GM23338 (cell line): ENCODE data around the gene CSNK1G1. TPM values are rescaled to one million over a fixed set of nuclear protein-coding genes. Genes with fewer than 3 reads are reported as not detected.

Source experiments
- ATAC-seq: fragments of 200-7000 bp; cut with Tn5 transposase; 3 replicates; pipeline ENCODE4 v1.9.1; 2020
- DNase-seq: peaks from one replicate; pipeline ENCODE4 v3.0.0-alpha.2; 2015; ENCODE audit warnings: low spot score
- H2AFZ ChIP-seq: fragments of 200-600 bp; sonication (generic); 2 replicates; pipeline ENCODE4 v1.8.0; 2016; ENCODE audit warnings: antibody characterized with exemption, mild to moderate bottlenecking, moderate library complexity
- H3F3A ChIP-seq: fragments of 200-600 bp; sonication (generic); replicated peaks from 2 replicates; pipeline ENCODE4 v1.8.0; 2017; ENCODE audit warnings: antibody characterized with exemption, mixed run types, low read depth
- H3K27ac ChIP-seq: fragments of 200-600 bp; sonication (generic); 2 replicates; pipeline ENCODE4 v1.6.1; 2016; ENCODE audit warnings: low read depth
- H3K27me3 ChIP-seq: fragments of 200-600 bp; sonication (generic); 2 replicates; pipeline ENCODE4 v1.8.0; 2016; ENCODE audit warnings: mild to moderate bottlenecking, mixed run types, moderate library complexity; ENCODE audit not compliant: insufficient read depth
- H3K36me3 ChIP-seq: fragments of 200-600 bp; sonication (generic); 2 replicates; pipeline ENCODE4 v1.8.0; 2016; ENCODE audit warnings: mild to moderate bottlenecking; ENCODE audit not compliant: insufficient read depth
- H3K4me1 ChIP-seq: fragments of 200-600 bp; sonication (generic); 2 replicates; pipeline ENCODE4 v1.8.0; 2016; ENCODE audit warnings: mild to moderate bottlenecking, moderate library complexity; ENCODE audit not compliant: insufficient read depth
- H3K4me2 ChIP-seq: fragments of 200-600 bp; sonication (generic); 2 replicates; pipeline ENCODE4 v1.7.1; 2017; ENCODE audit warnings: mixed run types
- H3K4me3 ChIP-seq: fragments of 200-600 bp; sonication (generic); 2 replicates; pipeline ENCODE4 v1.6.1; 2016; ENCODE audit warnings: mixed run types
- H3K79me2 ChIP-seq: fragments of 200-600 bp; sonication (generic); replicated peaks from 2 replicates; pipeline ENCODE4 v1.8.0; 2017; ENCODE audit warnings: mild to moderate bottlenecking; ENCODE audit not compliant: insufficient read depth
- H3K9me2 ChIP-seq: fragments of 200-600 bp; sonication (generic); 2 replicates; pipeline ENCODE4 v1.8.0; 2017; ENCODE audit not compliant: insufficient read depth
- H4K20me1 ChIP-seq: fragments of 200-600 bp; sonication (generic); replicated peaks from 2 replicates; pipeline ENCODE4 v1.8.0; 2017; ENCODE audit warnings: mild to moderate bottlenecking; ENCODE audit not compliant: insufficient read depth
- H3K27ac Mint-ChIP-seq: 2 replicates; pipeline ENCODE4 v1.8.0; 2020; ENCODE audit warnings: inconsistent platforms, mild to moderate bottlenecking, moderate library complexity, mixed read lengths
- H3K27me3 Mint-ChIP-seq: 3 replicates; pipeline ENCODE4 v1.8.0; 2022; ENCODE audit warnings: low read depth, mild to moderate bottlenecking, moderate library complexity, mixed read lengths, inconsistent platforms; ENCODE audit not compliant: insufficient read depth, poor library complexity
- H3K36me3 Mint-ChIP-seq: 3 replicates; pipeline ENCODE4 v1.8.0; 2021; ENCODE audit warnings: low read depth, mild to moderate bottlenecking, inconsistent platforms, moderate library complexity, mixed read lengths
- H3K4me1 Mint-ChIP-seq: 3 replicates; pipeline ENCODE4 v1.8.0; 2020; ENCODE audit warnings: mild to moderate bottlenecking, inconsistent platforms, mixed read lengths
- H3K4me3 Mint-ChIP-seq: 3 replicates; pipeline ENCODE4 v1.8.0; 2021; ENCODE audit warnings: moderate library complexity, mild to moderate bottlenecking, inconsistent platforms, mixed read lengths
- H3K9me3 Mint-ChIP-seq: 3 replicates; pipeline ENCODE4 v1.8.0; 2020; ENCODE audit warnings: moderate library complexity, mild to moderate bottlenecking, inconsistent platforms, mixed read lengths
- CREB1 ChIP-seq: fragments of 250-450 bp; sonication (Bioruptor Pico); IDR thresholded peaks from 2 replicates; pipeline ENCODE4 v1.5.0; 2020; ENCODE audit warnings: low read depth, mild to moderate bottlenecking, moderate library complexity
- CTCF ChIP-seq, 2 experiments: fragments of 200-600 bp in 1 of 2; sonication (generic) in 1 of 2; conservative IDR thresholded peaks; 2 replicates each; pipeline versions ENCODE4 v1.5.1 to v1.6.1; 2016 to 2017; ENCODE audit warnings: antibody characterized with exemption in 2 of 2, low read depth in 2 of 2, mild to moderate bottlenecking in 2 of 2, moderate library complexity in 1 of 2
- ETS1 ChIP-seq: IDR thresholded peaks from 2 replicates; pipeline ENCODE4 v1.6.1; 2016; ENCODE audit warnings: antibody characterized with exemption
- EZH2 ChIP-seq: fragments of 200-600 bp; sonication (generic); IDR thresholded peaks from one replicate; pipeline ENCODE4 v1.8.0; 2017; ENCODE audit warnings: antibody characterized with exemption, mild to moderate bottlenecking, low read depth; ENCODE audit not compliant: unreplicated experiment
- EZH2phosphoT487 ChIP-seq: fragments of 200-600 bp; sonication (generic); IDR thresholded peaks from one replicate; pipeline ENCODE4 v1.8.1; 2018; ENCODE audit warnings: antibody characterized with exemption; ENCODE audit not compliant: unreplicated experiment
- JUNB ChIP-seq: IDR thresholded peaks from one replicate; pipeline ENCODE4 v1.6.1; 2016; ENCODE audit warnings: antibody characterized with exemption; ENCODE audit not compliant: unreplicated experiment
- NANOG ChIP-seq: IDR thresholded peaks from 2 replicates; pipeline ENCODE4 v1.6.1; 2016; ENCODE audit warnings: antibody characterized with exemption, borderline replicate concordance
- POLR2AphosphoS5 ChIP-seq: IDR thresholded peaks from 2 replicates; pipeline ENCODE4 v1.6.1; 2016; ENCODE audit warnings: antibody characterized with exemption, low read depth
- REST ChIP-seq: IDR thresholded peaks from one replicate; pipeline ENCODE4 v1.6.1; 2018; ENCODE audit warnings: antibody characterized with exemption; ENCODE audit not compliant: unreplicated experiment
- STAT1 ChIP-seq: IDR thresholded peaks from one replicate; pipeline ENCODE4 v1.6.1; 2016; ENCODE audit warnings: antibody characterized with exemption; ENCODE audit not compliant: unreplicated experiment
- ZNF114 ChIP-seq: fragments of 250-450 bp; sonication (Bioruptor Pico); IDR thresholded peaks from 2 replicates; pipeline ENCODE4 v1.5.0; 2020; ENCODE audit warnings: mild to moderate bottlenecking, moderate library complexity
- ZNF331 ChIP-seq: fragments of 250-450 bp; sonication (Bioruptor Pico); IDR thresholded peaks from 2 replicates; pipeline ENCODE4 v1.5.0; 2020; ENCODE audit warnings: low read depth, mild to moderate bottlenecking, moderate library complexity
- ZNF462 ChIP-seq: fragments of 250-450 bp; sonication (Bioruptor Pico); IDR thresholded peaks from 2 replicates; pipeline ENCODE4 v1.5.0; 2020; ENCODE audit warnings: mild to moderate bottlenecking, moderate library complexity
- polyA plus RNA-seq: library from polyadenylated mRNA; unstranded; fragments of >200 nt; fragmentation: Nextera tagmentation; extraction: Ambion mirVana; gene quantifications from 2 replicates; pipeline ENCODE4 v1.2.1, GENCODE V29; 2016
- total RNA-seq: library from RNA; depleted of rRNA; stranded (reverse); fragments of >200 nt; shearing (Covaris generic); gene quantifications from 2 replicates; pipeline ENCODE4 v1.2.3, GENCODE V29; 2014

The CSNK1G1 gene
- total and polyA plus RNA-seq, 2 experiments from 2014 or later = 9.3 to 13.4 TPM

- Mint-ChIP-seq H3K4me3 (no peak overlapping the region), H3K36me3 (peaks cover 10% of the 10 kb centered on the region; the same call in 2 of the 3 replicates)
Measured at GRCh38 chr15:64310036-64310435, 45.9 kb downstream of the CSNK1G1 start.

More at GRCh38 chr15:64310036-64310435, 45.9 kb downstream of the CSNK1G1 start:
- H3K4me1 Mint-ChIP-seq = peaks cover 5% of the 10 kb centered on the region; the same call in 2 of the 3 replicates
- no peak for ATAC-seq
- H3F3A ChIP-seq = no peaks in the 10 kb centered on the region
- H4K20me1 ChIP-seq = no peaks in the 10 kb centered on the region; the same call in none of the 2 replicates
- H3K27me3 Mint-ChIP-seq = peaks cover 5% of the 10 kb centered on the region
- no peak for TF ChIP-seq CTCF (conservative IDR thresholded peaks at IDR 0.05; ENCODE audit: low read depth in 2 of 2)
- TF ChIP-seq NANOG = no peak
- no peak for TF ChIP-seq ZNF462 (CRISPR knock-in tag)
- no peak for TF ChIP-seq EZH2phosphoT487
- no peak for TF ChIP-seq STAT1
- TF ChIP-seq ETS1 = no peak
- no peak for TF ChIP-seq POLR2AphosphoS5
- TF ChIP-seq CREB1 (CRISPR knock-in tag) = no peak
- TF ChIP-seq REST = no peak
- TF ChIP-seq JUNB = no peak
- no peak for TF ChIP-seq EZH2
- no peak for TF ChIP-seq ZNF331
- no peak for TF ChIP-seq ZNF114 (CRISPR knock-in tag)
- peaks cover 41% of the 10 kb centered on the region for H3K79me2 ChIP-seq
- H3K27me3 ChIP-seq = no peaks in the 10 kb centered on the region
- H3K27ac ChIP-seq = no peak overlapping the region
- H3K4me3 ChIP-seq = no peak overlapping the region
- no peak overlapping the region for H2AFZ ChIP-seq
- DNase-seq = no peak
- no peaks in the 10 kb centered on the region for H3K9me2 ChIP-seq
- no peaks in the 10 kb centered on the region; the same call in 2 of the 3 replicates for H3K9me3 Mint-ChIP-seq
- H3K27ac Mint-ChIP-seq = no peak overlapping the region; the same call in 1 of the 2 replicates
- H3K36me3 ChIP-seq = no peaks in the 10 kb centered on the region
- H3K4me1 ChIP-seq = 0 out of 2 replicates have a peak, but pooled peaks cover 3% of the 10 kb centered on the region
- no peak overlapping the region for H3K4me2 ChIP-seq
